HG02870 (cell line): Measurements from ENCODE around the gene ABCA1.

ENCODE experiments used
- ATAC-seq: cut with Tn5 transposase; IDR thresholded peaks from one replicate; pipeline ENCODE4 v1.9.1; 2021; ENCODE audit warnings: mild to moderate bottlenecking, moderate library complexity; ENCODE audit not compliant: unreplicated experiment

Gene ABCA1

GRCh38 chr9:104805441-104805840 lies 122.5 kb downstream of the ABCA1 start:
- no peak for ATAC-seq

GRCh38 chr9:104802906-104803305 lies 125.0 kb downstream of the ABCA1 start:
- ATAC-seq: no peak

- no peak for ATAC-seq
Observed at GRCh38 chr9:104802110-104802509, 125.8 kb downstream of the ABCA1 start.

DNA sequence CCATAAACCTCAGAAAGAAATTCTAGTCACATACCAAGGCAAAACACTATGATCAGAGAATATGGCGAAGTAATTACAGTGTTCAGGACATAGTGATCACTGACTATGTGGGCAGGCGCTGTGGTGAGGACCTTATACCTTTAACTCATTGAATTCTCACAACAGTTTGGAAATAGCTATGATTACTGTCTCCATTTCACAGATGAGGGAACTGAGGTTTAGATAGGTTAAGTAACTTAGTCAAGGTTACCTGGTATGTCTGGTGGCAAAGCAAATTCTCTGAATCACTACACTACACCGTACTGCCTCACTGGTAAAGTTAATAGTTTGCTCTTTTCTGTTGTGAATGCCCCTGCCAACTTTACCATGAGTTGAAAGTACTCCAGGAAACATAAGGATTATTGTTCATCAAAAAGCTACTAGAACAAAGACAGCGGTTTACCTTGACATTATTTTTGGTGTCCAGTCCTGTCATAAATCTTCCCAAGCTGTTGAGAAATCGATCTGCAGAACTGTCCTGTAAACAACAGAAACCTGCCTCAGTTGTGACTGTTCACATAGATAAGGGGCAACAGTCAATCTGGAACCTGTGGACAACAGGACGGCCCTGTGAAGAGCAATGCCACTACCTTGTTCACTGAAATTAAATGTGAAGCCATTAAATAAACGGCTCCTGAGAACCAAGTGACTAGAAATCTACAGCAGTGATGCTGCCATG lies 127.7 kb downstream of the ABCA1 start:
- no peak for ATAC-seq

GRCh38 chr9:104798209-104798995 lies 129.6 kb downstream of the ABCA1 start:
- ATAC-seq: no peak

DNA sequence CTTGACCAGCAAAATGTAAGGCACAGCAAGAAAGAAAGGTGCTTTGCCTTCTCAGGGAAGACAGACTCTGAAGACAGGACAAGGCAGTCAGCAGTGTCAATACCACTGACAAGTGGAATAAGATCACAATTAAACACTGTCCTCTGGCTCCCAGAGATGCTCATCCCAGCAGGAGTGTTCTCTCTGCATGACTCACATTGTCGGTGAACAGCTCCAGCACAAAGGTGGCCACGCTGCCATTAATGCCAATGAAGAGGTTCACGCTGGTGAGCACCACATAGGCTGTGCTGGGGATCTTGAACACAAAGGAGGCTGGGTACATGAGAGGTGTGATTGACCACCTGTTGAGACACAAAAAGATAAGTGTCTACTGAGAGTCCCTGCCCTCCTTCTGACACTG lies 132.1 kb downstream of the ABCA1 start:
- no peak for ATAC-seq

- ATAC-seq: no peak
Observed at GRCh38 chr9:104795082-104795481, 132.9 kb downstream of the ABCA1 start.

DNA sequence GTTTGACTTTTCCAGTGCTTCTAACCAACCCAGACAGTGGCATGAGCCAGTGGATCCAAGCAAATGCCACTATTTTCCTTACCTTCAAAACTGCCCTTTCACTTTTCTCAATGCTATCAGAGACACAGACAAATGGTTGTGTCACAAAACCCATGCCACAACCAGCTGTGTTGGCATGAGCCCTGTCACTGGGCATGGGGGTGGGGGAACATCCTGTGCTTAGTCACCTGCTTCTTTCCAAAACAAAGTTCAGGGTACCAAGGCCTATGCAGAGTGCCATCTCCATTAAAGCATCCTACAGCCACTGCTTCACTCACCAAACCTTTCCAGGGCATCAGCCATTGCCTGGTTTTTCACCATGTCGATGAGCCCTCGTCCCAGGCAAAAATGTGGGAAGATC lies 133.9 kb downstream of the ABCA1 start:
- ATAC-seq: no peak

GRCh38 chr9:104788251-104788650 lies 139.7 kb downstream of the ABCA1 start:
- ATAC-seq: no peak

GRCh38 chr9:104787306-104788015 lies 140.5 kb downstream of the ABCA1 start:
- ATAC-seq: no peak

DNA sequence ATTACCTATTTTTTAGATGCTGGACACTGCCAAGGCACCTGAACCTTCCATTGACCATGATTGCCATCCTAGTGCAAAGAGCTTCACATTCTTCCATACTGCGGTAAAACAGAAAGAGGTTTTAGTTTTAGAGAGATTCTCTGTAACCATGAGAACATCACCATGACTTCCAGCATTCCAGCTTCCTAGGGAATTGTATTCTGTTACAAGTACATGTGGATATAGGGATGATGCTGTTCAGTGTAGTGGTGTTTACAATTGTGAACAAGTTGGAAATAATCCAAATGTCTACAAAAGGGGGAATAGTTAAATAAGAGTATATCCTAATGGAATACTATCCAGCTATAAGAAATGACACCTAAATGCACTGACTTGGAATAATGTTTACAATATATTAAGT lies 141.7 kb downstream of the ABCA1 start:
- ATAC-seq: no peak

DNA sequence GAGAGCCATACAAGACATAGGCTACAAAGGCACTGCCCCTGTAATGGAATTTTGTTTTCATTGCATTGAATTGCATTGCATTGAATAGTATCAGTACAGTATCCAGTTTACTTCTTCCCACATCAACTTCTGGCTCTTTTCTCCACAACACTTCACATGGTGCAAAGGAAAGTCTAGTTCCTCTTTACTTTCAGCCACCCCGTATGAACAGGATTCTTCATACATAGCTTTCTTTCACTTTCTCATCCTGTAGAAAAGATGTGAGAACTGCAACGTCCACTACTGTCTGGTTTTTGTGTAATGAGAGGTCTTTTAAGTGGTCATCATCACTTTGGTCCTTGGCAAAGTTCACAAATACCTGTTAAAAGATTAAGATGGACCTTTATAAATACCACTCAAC lies 143.9 kb downstream of the ABCA1 start:
- peak; percentile 79 for ATAC-seq

- ATAC-seq: no peak
Observed at GRCh38 chr9:104783588-104783987, 144.4 kb downstream of the ABCA1 start.

GRCh38 chr9:104780796-104781395 lies 147.1 kb downstream of the ABCA1 start:
- ATAC-seq: peak; percentile 48

- ATAC-seq: no peak
Observed at GRCh38 chr9:104779946-104780535, 147.9 kb downstream of the ABCA1 start.

DNA sequence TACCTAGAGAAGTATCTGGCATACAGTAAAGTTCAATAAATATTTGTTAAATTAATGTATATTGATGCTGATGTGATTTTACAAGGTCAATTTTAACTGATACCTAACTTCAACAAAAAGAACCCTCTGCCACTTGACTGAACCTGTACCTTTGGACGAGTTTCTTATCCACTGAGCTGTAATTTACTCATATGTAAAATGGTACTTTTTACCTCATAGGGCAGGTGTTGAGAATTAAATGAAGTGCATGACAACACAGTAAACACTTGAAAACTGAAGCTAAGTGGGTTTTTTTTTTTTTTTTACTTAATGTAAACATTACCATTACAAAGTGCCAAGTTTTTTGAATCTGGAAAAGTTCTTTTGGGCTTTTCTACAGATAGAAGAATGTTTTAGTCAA lies 148.6 kb downstream of the ABCA1 start:
- no peak for ATAC-seq

GRCh38 chr9:104778802-104779201 lies 149.2 kb downstream of the ABCA1 start:
- no peak for ATAC-seq

GRCh38 chr9:104776797-104777196 lies 151.2 kb downstream of the ABCA1 start:
- no peak for ATAC-seq

DNA sequence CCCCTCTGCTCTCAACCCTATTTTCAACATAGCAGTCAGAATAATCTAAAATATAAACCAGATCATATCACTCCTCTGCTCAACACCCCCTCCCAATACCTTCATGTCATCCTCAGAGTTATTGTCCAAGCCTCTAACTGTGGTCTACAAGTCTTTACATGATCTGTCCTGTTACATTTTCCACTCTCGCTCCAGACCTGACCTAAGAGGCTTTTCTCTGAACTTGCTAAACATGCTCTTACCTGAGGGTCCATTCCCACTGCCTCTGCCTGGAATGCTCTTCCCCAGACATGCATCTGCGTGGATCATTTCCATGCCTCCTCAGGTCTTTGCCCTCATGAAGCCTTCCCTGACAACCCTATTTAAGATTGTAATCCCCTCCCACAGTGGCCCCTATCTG lies 152.0 kb downstream of the ABCA1 start:
- ATAC-seq: peak; percentile 2

DNA sequence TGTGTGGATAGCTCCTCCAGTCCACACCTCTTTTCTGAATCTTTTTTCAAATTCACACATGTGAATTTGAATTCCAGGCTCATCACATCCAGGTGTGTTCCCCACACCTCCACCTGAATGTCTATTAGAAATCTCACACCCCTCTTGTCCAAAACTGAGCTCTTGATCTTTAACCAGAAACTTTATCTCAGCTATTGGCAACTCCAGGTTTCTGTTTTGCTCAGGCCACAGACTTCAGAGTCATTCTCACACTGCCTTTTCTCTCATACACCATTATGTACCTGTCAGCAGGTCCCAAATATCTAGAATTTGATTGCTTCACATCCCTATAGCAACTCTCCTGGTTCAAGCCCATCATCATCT lies 152.4 kb downstream of the ABCA1 start:
- ATAC-seq: peak; percentile 73
